ENCODE data around the gene NCOA7. TPM values are rescaled to one million over a fixed set of nuclear protein-coding genes. Genes with fewer than 3 reads are reported as not detected.
A peak's percentile ranks its signal among the peaks of the same experiment; 100 is the strongest.
"Not testable (repeated sequence)": the region's sequence is repeated elsewhere in the genome, so short reads cannot be mapped to it uniquely, and the experiment has no call there.

Gene NCOA7
- total and polyA plus RNA-seq, 9 donors = 5.5 to 9.1 (median 6.1) TPM

- WGBS (ENCODE audit: insufficient coverage) = no CpG with 5 or more reads among the region's 1 CpG
- DNase-seq = no peak
- no peak overlapping the region for H3K4me3 ChIP-seq (ENCODE audit: low read length)
- H3K27ac ChIP-seq (ENCODE audit: low read length) = peak overlapping the region; percentile 56
- no peaks in the 10 kb centered on the region for H3K27me3 ChIP-seq (ENCODE audit: control insufficient read depth, insufficient read depth, low read length)
- H3K4me1 ChIP-seq (ENCODE audit: control insufficient read depth, insufficient read depth, low read length) = no peaks in the 10 kb centered on the region
- H3K36me3 ChIP-seq (ENCODE audit: control insufficient read depth, insufficient read depth, low read length) = no peaks in the 10 kb centered on the region
- H3K9me3 ChIP-seq (replicated peaks; ENCODE audit: control insufficient read depth, low read depth, low read length) = no peaks in the 10 kb centered on the region
These were observed 154.1 kb downstream of the NCOA7 start for GRCh38 chr6:125944896-125945295.

GRCh38 chr6:125945378-125946141 is 154.8 kb downstream of the NCOA7 start:
- Histone ChIP-seq H3K9me3 (replicated peaks; ENCODE audit: control insufficient read depth, low read depth, low read length) (no peaks in the 10 kb centered on the region), H3K4me1 (ENCODE audit: control insufficient read depth, insufficient read depth, low read length) (no peaks in the 10 kb centered on the region), H3K36me3 (ENCODE audit: control insufficient read depth, insufficient read depth, low read length) (no peaks in the 10 kb centered on the region), H3K4me3 (ENCODE audit: low read length) (no peak overlapping the region), H3K27ac (ENCODE audit: low read length) (no peak overlapping the region), H3K27me3 (ENCODE audit: control insufficient read depth, insufficient read depth, low read length) (no peaks in the 10 kb centered on the region)
- no peak for DNase-seq
- 100% methylated on average over 1 of the region's 1 CpG for WGBS (ENCODE audit: insufficient coverage)

- no peaks in the 10 kb centered on the region for H3K4me1 ChIP-seq (ENCODE audit: control insufficient read depth, insufficient read depth, low read length)
- no peak overlapping the region for H3K27ac ChIP-seq (ENCODE audit: low read length)
- H3K4me3 ChIP-seq (ENCODE audit: low read length) = no peak overlapping the region
- no CpG with 5 or more reads among the region's 2 CpGs for WGBS (ENCODE audit: insufficient coverage)
- H3K36me3 ChIP-seq (ENCODE audit: control insufficient read depth, insufficient read depth, low read length) = no peaks in the 10 kb centered on the region
- no peak for DNase-seq
- H3K27me3 ChIP-seq (ENCODE audit: control insufficient read depth, insufficient read depth, low read length) = no peaks in the 10 kb centered on the region
- H3K9me3 ChIP-seq (replicated peaks; ENCODE audit: control insufficient read depth, low read depth, low read length) = no peaks in the 10 kb centered on the region
These were observed 156.9 kb downstream of the NCOA7 start for GRCh38 chr6:125947615-125948014.

GRCh38 chr6:125948455-125948854 is 157.7 kb downstream of the NCOA7 start:
- no peaks in the 10 kb centered on the region for H3K36me3 ChIP-seq (ENCODE audit: control insufficient read depth, insufficient read depth, low read length)

GRCh38 chr6:125949069-125949468 is 158.3 kb downstream of the NCOA7 start:
- no peak for DNase-seq
- Histone ChIP-seq H3K27ac (ENCODE audit: low read length) (no peak overlapping the region), H3K9me3 (replicated peaks; ENCODE audit: control insufficient read depth, low read depth, low read length) (no peaks in the 10 kb centered on the region), H3K4me3 (ENCODE audit: low read length) (no peak overlapping the region), H3K27me3 (ENCODE audit: control insufficient read depth, insufficient read depth, low read length) (no peaks in the 10 kb centered on the region), H3K4me1 (ENCODE audit: control insufficient read depth, insufficient read depth, low read length) (no peaks in the 10 kb centered on the region), H3K36me3 (ENCODE audit: control insufficient read depth, insufficient read depth, low read length) (no peaks in the 10 kb centered on the region)
- no CpG with 5 or more reads among the region's 2 CpGs for WGBS (ENCODE audit: insufficient coverage)

More at GRCh38 chr6:125948455-125948854, 157.7 kb downstream of the NCOA7 start:
- Histone ChIP-seq H3K4me3 (ENCODE audit: low read length) (no peak overlapping the region), H3K27ac (ENCODE audit: low read length) (no peak overlapping the region), H3K9me3 (replicated peaks; ENCODE audit: control insufficient read depth, low read depth, low read length) (no peaks in the 10 kb centered on the region), H3K27me3 (ENCODE audit: control insufficient read depth, insufficient read depth, low read length) (no peaks in the 10 kb centered on the region), H3K4me1 (ENCODE audit: control insufficient read depth, insufficient read depth, low read length) (no peaks in the 10 kb centered on the region)
- 95% methylated on average over 3 of the region's 3 CpGs for WGBS (ENCODE audit: insufficient coverage)
- peak; percentile 46 for DNase-seq

GRCh38 chr6:125950293-125950692 is 159.5 kb downstream of the NCOA7 start:
- Histone ChIP-seq H3K4me1 (ENCODE audit: control insufficient read depth, insufficient read depth, low read length) (no peaks in the 10 kb centered on the region), H3K4me3 (ENCODE audit: low read length) (no peak overlapping the region), H3K36me3 (ENCODE audit: control insufficient read depth, insufficient read depth, low read length) (no peaks in the 10 kb centered on the region), H3K9me3 (replicated peaks; ENCODE audit: control insufficient read depth, low read depth, low read length) (no peaks in the 10 kb centered on the region), H3K27me3 (ENCODE audit: control insufficient read depth, insufficient read depth, low read length) (no peaks in the 10 kb centered on the region), H3K27ac (ENCODE audit: low read length) (no peak overlapping the region)
- WGBS (ENCODE audit: insufficient coverage) = 70% methylated on average over 2 of the region's 6 CpGs
- DNase-seq = no peak

- H3K36me3 ChIP-seq (ENCODE audit: control insufficient read depth, insufficient read depth, low read length); H3K4me3 ChIP-seq (ENCODE audit: low read length); DNase-seq; H3K27ac ChIP-seq (ENCODE audit: low read length); H3K9me3 ChIP-seq (replicated peaks; ENCODE audit: control insufficient read depth, low read depth, low read length); H3K27me3 ChIP-seq (ENCODE audit: control insufficient read depth, insufficient read depth, low read length); H3K4me1 ChIP-seq (ENCODE audit: control insufficient read depth, insufficient read depth, low read length): not testable (repeated sequence)
- WGBS (ENCODE audit: insufficient coverage) = no CpG with 5 or more reads among the region's 6 CpGs
These were observed 160.0 kb downstream of the NCOA7 start for GRCh38 chr6:125950716-125951115.

- 73% methylated on average over 1 of the region's 1 CpG for WGBS (ENCODE audit: insufficient coverage)
- Histone ChIP-seq H3K4me3 (ENCODE audit: low read length) (no peak overlapping the region), H3K27me3 (ENCODE audit: control insufficient read depth, insufficient read depth, low read length) (no peaks in the 10 kb centered on the region), H3K36me3 (ENCODE audit: control insufficient read depth, insufficient read depth, low read length) (no peaks in the 10 kb centered on the region), H3K27ac (ENCODE audit: low read length) (no peak overlapping the region), H3K9me3 (replicated peaks; ENCODE audit: control insufficient read depth, low read depth, low read length) (no peaks in the 10 kb centered on the region), H3K4me1 (ENCODE audit: control insufficient read depth, insufficient read depth, low read length) (no peaks in the 10 kb centered on the region)
- no peak for DNase-seq
These were observed 160.6 kb downstream of the NCOA7 start for GRCh38 chr6:125951323-125951722.

GRCh38 chr6:125952764-125953501 is 162.2 kb downstream of the NCOA7 start:
- 61% methylated on average over 3 of the region's 7 CpGs for WGBS (ENCODE audit: insufficient coverage)
- no peak overlapping the region for H3K4me3 ChIP-seq (ENCODE audit: low read length)
- H3K4me1 ChIP-seq (ENCODE audit: control insufficient read depth, insufficient read depth, low read length) = peaks cover 2% of the 10 kb centered on the region
- no peak for DNase-seq
- H3K9me3 ChIP-seq (replicated peaks; ENCODE audit: control insufficient read depth, low read depth, low read length) = no peaks in the 10 kb centered on the region
- H3K36me3 ChIP-seq (ENCODE audit: control insufficient read depth, insufficient read depth, low read length) = no peaks in the 10 kb centered on the region
- H3K27ac ChIP-seq (ENCODE audit: low read length) = no peak overlapping the region
- H3K27me3 ChIP-seq (ENCODE audit: control insufficient read depth, insufficient read depth, low read length) = no peaks in the 10 kb centered on the region

GRCh38 chr6:125953502-125953875 is 162.7 kb downstream of the NCOA7 start:
- Histone ChIP-seq H3K9me3 (replicated peaks; ENCODE audit: control insufficient read depth, low read depth, low read length) (no peaks in the 10 kb centered on the region), H3K36me3 (ENCODE audit: control insufficient read depth, insufficient read depth, low read length) (no peaks in the 10 kb centered on the region), H3K4me1 (ENCODE audit: control insufficient read depth, insufficient read depth, low read length) (peaks cover 4% of the 10 kb centered on the region), H3K4me3 (ENCODE audit: low read length) (no peak overlapping the region), H3K27ac (ENCODE audit: low read length) (no peak overlapping the region), H3K27me3 (ENCODE audit: control insufficient read depth, insufficient read depth, low read length) (no peaks in the 10 kb centered on the region)
- 77% methylated on average over 11 of the region's 11 CpGs for WGBS (ENCODE audit: insufficient coverage)
- no peak for DNase-seq

All from muscle of leg (tissue), 11 donors.